HL-60/S4 treated with retinoic acid at 250 ng/mL for 4 days and 3 days (cell line): ENCODE data around the gene MTHFD2L.

Experiments
- in situ Hi-C: fragments of 300-500 bp; cut with MboI; formaldehyde crosslinking; loops from 2 replicates; pipeline ENCODE4 v1.7.0; 2022; ENCODE audit warnings: low sequenced_read_pairs

Gene MTHFD2L

DNA sequence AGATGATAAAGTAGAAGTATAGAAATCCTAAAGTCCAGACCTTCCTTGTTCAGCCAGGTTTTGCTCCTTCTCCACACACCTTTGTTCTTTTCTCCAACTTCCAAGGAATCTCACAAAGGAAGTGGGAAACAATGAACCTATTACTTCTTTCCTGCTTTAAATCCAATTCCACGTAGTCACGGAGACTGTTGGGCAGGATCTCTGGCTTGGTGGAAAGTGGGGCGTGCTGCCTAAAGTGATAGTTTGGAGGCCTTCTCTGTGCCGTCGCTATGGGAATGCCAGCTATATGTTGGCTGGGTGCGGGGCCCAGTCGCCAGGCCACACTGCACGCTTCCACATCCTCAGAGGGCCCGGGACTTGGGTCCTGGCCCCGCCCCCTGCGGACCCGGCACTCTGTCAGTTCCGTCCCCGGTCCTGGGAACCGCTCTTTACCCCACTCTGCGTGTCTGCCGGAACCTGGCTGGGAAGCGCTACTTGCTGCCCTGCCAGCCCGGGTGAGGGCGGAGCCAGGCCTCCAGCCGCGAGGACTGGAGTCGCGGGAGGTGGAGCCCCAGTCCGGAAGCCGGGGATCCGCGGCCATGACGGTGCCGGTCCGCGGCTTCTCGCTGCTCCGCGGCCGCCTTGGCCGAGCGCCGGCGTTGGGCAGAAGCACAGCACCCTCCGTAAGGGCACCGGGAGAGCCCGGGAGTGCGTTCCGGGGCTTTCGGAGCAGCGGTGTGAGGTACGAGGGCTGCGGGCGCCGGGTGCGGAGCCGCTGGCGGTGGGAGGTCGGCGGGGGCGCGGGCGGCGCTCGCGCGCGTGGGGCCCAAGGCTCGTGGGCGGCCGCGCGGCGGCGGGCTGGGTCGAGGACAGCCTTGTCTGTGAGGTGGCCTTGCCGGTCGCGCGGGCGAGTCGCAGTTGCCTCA, at the start of gene MTHFD2L:
TSS of gene MTHFD2L (plus strand) at position 558 of the 905 bp plus-strand sequence. CDS start at position 579, 21 bp downstream.
- in situ Hi-C loops: no loop called here

DNA sequence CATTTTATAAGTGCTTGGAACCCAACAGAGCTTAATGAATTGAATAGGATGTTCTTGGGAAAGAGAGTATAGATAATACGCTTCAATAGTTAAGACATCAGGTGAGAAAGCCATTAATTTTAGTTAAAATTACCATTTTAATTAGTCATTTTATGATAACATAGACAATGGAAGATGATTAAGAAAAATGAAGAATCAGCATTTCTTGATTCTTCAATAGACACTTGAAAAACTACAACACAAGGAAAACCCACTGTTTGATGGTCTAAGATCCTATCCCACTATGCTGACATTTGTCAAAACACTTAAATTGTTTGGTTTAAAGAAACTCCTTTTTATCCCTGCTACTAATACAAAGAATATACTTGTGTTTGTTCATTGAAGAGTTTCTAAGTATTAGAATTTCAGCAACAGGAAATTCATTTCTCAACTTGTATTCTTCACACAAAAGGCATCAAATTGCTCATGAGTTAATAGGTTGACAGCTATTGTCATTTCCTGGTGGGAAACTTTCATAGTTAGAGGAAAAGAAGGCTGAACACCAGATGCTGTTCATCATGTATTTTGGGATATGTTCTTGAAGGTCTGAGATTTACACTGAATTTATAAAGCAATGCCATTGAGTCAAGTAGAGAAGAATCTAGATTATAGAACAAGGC, 49.3 kb upstream of the MTHFD2L start:
- in situ Hi-C loops: loop anchor here (25.0 kb wide), 1 partner anchor 446 kb away; no protein-coding TSS in a partner anchor

DNA sequence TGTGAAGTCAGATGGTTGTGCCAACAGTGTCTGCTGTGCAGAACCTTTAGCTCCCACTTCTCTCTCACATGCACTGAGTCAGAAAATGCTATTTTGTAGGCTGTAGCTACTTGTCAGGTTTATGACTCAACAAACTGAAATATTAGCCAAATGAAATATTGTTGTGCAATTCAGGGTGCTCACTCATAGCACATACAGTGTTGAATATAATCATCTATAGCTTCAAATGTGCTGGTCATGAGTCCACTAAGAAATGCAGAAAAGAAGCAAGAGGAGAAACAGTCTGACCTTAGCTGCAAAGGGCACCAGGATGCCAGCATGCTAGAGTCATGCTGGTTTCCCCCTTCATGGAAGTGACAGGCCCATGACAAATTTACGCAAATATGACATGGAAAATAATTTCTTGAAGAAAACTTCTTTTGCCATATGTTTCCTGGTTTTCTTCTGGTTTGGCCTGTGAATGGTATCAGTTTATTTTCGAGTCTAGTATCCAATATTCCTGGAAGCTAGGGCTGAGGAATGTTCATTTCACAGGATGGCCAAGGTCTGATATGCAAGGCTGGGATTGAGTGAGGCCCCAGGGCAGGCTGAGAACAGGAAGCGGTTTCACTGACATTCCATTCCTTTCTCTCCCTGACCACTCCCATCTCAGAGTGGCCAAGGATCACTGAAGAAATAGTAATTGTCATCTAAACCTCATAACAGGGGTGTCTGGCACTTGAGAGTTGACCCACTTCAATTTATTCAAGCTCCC, 48.6 kb upstream of the MTHFD2L start:
- in situ Hi-C loops: loop anchor here (25.0 kb wide), 1 partner anchor 447 kb away; no protein-coding TSS in a partner anchor

DNA sequence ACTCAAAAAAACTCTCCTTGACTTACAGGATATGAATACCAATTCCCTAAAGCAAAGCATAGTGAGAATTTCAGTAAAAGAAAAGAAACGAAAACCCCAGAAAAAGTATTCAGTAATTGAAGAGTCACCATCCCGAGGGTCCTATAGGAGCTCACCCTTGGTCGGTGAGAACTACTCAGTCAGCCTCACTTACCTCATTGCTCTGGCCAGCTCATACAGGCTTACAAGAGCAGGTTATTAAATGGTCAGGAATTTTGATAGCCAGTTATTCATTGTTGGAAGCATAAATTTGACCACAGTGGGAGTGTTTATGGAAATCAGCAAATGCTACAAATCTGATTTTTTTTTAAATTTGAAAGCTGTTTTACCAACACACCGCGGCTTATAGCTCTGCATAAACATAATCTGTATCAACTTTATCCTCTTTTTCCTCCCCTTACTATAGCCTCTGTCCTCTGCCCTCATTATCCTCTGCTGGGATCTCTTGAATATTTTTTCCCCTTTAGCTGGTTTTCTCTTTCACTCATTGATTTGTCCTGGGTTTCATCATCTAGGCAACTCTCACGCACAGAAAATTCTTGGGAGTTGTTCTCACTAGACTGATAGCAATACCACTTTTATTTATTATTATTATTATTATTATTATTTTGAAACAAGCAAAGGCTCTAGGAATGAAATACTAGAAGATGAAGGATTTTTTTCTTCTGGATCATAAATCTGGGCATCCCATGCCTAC, 47.9 kb upstream of the MTHFD2L start:
- in situ Hi-C loops: loop anchor here (25.0 kb wide), 1 partner anchor 448 kb away; no protein-coding TSS in a partner anchor

DNA sequence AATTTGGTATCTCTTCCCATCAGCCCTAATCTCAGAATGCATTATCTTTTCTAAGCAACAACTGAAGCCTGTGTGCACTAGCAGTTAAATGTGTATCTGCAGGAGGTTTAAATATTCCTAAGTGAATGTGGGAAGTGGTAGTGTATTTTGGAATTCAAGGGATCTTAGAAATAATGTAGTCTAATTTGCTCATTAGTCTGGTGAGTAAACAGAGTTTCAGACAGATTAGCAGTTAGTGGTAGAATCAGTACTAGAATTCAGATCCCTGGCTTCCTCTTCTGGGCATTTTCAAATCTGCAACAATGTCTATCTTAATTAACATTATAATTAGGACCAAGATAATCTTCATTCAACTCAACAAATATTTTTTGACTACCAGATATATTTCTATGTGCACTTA, 47.2 kb upstream of the MTHFD2L start:
- in situ Hi-C loops: loop anchor here (25.0 kb wide), 1 partner anchor 448 kb away; no protein-coding TSS in a partner anchor

DNA sequence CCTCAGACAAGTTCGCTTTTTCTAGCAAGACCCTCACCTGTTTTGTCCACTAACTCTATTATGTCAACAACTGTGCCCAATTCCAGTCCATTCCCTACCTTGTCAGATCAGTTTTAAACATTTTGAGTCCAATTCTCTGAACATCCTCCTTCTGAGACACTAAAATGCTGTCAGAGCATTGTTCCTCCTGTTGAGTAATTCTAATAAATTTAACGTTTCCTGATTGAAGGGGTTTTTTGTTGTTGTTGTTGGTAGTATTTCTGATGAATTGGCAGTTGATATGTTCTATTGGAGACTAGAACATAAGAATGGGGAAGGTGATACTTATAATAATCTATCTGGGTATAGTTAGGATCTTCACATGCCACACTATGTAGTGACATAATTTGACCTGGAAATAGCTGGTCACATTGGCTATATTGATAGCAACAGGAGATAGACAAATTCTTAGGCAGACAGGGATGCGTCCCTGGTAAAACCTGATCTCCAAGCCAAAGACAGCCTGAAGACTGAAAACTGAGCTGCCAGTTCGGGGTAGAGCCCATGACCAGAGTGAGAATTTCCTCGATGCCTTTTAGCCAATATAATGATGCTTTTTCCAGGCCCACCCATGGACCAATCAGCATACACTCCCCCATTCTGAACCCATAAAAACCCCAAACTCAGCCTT, 46.5 kb upstream of the MTHFD2L start:
- in situ Hi-C loops: loop anchor here (25.0 kb wide), 1 partner anchor 449 kb away; no protein-coding TSS in a partner anchor

DNA sequence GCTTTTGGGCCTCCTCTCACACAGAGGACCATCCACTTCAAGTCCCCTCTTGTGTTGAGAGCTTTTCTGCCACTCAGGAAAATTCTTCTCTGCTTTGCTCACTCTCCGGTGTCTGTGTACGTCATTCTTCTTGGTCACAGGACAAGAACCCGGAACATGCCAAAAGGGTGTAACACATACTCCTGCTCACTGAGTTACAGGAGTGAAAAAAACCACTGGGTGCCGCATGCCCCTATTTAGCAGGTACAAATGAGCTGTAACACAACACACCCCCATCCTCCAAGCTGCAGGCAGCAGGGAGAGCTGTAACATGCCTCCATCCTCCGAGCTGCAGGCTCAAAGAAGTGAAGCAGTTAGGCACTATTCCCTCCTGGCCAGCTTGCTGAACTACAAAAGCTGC, 45.9 kb upstream of the MTHFD2L start:
- in situ Hi-C loops: loop anchor here (25.0 kb wide), 1 partner anchor 450 kb away; no protein-coding TSS in a partner anchor

DNA sequence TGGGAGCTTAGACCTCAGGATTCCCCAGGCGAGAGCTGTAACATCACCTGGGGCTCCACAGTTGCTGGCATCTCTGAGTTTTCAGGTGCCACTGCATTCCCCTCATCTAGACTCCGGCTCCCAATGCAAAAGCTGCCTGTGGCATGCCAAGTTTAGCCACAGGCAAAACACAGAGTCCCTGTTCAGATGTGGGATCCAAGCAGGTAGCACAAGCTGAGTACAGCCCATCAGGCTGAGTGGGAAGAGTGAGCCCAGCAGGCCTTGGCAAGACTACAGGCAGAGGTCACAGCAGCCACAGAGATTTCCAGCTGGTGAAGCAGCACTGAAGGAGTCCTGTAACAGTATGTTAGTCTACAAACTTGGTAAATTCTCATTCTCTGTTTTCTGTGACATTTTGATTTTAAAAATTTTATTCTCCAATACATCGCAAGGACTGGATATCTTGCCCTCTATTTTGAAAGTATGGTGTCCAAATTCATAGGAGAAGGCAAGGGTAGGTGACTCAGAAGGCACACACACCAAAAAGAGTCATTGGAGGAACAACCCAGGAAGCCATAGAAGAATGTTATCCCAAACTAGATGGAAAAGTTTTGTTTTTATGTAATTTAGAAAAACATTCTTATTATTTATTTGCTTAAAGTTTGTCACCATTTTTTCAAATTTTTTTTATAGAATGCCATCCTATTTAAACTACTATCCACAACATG, 45.4 kb upstream of the MTHFD2L start:
- in situ Hi-C loops: loop anchor here (25.0 kb wide), 1 partner anchor 450 kb away; no protein-coding TSS in a partner anchor

DNA sequence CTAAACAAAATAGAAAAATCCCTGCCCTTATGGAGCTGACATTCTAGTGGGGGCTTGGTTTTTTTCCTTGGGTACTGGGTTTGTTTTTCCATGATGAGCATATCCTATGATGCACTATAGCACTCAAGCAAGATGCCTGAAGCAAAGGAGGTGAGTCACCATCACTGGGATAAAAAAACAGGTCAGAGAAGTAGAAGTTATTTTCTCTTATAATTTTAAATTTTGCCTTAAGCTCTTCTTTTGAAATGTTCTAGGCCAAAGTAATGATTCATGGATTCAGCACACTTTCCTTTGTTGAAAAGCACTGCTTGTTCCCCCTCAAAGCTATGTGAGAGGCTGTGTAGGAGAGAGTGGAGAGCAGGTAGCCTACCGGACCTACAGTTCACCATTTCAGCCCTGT, 43.7 kb upstream of the MTHFD2L start:
- in situ Hi-C loops: loop anchor here (25.0 kb wide), 1 partner anchor 452 kb away; no protein-coding TSS in a partner anchor

DNA sequence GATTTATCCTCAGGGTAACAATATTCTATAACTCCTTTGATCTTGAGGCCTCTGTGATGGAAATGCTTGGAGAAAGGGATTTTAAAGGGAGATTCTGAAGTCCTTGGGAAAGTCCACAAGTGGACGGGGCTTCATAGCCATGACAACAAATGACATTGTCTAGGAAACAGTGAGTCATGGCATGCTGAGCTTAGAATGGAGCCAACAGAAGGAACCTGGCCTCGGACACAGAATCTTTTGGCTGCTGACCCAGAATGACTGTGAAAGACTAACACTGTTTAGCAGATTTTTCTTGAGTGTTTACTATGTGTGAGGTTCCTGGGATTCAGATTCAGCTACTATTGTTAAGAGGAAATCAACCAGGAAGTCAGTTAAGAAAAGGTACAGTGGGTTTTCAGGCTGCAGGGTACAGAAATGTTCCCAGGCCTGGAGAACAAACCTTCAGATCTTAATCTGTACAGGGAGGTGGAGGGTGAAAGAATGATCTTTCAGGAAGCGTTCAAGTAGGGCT, 40.8 kb upstream of the MTHFD2L start:
- in situ Hi-C loops: loop anchor here (25.0 kb wide), 1 partner anchor 455 kb away; no protein-coding TSS in a partner anchor

DNA sequence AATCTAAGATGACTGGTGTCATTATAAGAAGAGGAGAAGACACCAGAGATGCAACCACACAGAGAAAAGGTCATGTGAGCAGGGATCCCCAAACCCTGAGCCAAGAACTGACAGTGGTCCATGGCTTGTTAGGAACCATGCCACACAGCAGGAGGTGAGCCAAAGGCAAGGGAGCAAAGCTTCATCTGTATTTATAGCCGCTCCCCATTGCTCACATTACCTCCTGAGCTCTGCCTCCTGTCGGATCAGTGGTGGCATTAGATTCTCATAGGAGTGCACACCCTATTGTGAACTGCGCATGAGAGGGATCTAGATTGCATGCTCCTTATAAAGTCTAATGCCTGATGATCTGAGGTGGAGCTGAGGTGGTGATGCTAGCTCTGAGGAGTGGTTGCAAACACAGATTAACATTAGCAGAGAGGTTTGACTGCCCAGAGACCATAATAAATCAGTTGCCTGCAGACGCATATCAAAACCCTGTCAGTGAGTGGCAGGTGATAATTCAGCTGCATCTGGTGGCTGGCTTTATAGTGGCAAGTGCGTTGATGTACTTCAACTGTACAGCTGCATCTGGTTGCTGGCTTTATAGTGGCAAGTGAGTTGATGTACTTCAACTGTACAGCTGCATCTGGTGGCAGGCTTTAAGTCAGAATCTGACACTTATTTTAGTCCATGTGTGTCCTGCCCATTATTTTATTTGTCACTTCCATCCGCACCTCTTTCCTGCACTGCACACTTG, 39.1 kb upstream of the MTHFD2L start:
- in situ Hi-C loops: loop anchor here (25.0 kb wide), 1 partner anchor 456 kb away; no protein-coding TSS in a partner anchor

DNA sequence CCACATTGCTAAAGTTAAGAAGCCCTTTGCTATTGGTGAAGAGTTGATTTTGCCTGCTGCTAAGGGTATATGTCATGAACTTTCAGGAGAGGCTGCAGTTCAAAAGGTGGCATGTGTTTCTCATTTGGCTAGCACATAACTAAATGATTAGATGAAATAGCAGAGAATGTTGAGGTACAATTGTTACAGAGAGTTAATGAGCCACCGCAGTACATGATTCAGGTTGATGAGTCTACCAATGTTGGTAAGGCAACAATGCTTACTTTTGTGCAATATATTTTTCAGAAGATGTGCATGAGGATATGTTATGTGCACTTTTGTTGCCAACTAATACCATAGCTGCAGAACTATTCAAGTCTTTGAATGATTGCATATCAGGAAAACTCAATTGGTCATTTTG, 37.8 kb upstream of the MTHFD2L start:
- in situ Hi-C loops: loop anchor here (25.0 kb wide), 1 partner anchor 458 kb away; no protein-coding TSS in a partner anchor

DNA sequence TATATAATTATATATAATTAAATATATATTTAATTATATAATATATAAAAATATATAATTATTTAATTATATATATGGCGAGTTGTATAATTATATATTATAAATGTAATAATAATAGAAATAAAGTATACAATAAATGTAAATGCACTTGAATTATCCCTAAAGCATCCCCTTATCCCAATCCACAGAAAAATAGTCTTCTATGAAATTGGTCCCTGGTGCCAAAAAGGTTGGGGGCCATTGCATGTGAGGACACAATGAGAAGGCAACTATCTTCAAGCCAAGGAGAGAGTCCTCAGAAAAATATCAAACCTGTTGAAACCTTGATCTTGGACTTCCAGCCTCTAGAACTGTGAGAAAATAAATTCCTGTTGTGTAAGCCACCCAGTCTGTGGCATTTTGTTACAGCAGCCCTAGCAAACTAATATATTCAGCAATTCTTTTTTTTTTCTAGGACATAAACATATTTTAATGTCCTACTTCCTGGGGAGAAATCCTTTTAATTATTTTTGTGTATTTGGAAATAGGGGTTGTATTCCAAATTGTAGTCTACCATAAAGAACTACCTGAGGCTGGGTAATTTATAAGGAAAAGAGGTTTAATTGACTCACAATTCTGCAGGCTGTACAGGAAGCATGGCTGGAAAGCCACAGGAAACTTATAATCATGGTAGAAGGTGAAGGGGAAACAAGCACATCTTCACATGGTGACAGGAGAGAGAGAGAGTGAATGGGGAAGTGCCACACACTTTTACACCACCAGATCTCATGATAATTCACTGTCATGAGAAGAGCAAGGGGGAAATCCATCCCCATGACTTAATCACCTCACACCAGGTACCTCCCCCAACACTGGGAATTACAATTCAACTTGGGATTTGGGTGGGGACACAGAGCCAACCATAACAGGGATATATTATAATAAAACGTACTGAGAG, 36.0 kb upstream of the MTHFD2L start:
- in situ Hi-C loops: loop anchor here (25.0 kb wide), 1 partner anchor 460 kb away; no protein-coding TSS in a partner anchor

DNA sequence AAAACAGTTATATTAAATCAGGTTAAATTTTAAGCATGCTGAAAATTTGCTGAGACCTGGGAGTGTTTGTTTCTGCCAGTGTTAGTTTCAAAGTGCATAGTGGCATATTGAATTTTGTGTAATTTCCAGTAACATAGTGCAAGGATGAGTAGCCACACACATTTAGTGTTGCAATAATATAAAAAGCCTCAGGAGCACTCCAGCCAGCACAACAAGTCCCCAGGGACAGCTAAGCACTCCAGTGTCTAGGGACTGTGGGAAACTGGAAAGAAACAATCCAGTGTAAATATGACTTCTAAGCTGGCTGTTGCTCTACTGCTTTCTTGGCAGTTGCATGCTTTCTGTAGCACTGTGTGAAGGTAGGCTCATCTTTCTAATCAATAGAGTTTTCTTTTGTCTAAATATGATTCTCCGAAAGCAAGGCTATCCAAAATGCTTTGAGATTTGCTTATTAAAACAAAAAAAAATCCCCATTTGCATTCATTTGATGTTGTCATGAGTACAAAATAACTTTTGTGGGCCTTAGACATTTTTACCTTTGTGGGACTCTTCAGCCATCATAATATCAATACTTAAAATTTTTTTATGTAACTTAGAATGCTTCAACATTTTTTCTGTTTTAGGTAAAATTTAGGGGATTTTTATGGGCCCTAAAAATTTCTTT, 34.7 kb upstream of the MTHFD2L start:
- in situ Hi-C loops: loop anchor here (25.0 kb wide), 1 partner anchor 461 kb away; no protein-coding TSS in a partner anchor

DNA sequence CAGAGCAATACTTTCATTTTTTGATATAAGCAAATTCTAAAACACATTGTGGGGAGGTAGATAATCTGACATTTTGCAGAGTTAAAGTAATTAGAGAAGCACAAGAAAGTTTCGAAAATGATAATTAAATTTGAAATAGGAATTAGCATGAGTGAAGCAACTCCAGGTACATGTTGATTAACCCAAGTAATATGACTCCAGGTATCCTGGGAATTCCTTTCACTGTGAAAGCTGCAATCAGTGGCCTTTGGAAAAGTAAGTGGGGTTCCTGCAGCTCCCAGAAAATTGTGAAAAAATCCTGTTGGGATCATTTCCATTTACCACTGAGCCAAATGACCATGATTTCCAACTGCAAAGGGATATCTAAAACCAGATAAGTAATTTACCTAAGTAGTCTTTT, 32.9 kb upstream of the MTHFD2L start:
- in situ Hi-C loops: no loop called here

DNA sequence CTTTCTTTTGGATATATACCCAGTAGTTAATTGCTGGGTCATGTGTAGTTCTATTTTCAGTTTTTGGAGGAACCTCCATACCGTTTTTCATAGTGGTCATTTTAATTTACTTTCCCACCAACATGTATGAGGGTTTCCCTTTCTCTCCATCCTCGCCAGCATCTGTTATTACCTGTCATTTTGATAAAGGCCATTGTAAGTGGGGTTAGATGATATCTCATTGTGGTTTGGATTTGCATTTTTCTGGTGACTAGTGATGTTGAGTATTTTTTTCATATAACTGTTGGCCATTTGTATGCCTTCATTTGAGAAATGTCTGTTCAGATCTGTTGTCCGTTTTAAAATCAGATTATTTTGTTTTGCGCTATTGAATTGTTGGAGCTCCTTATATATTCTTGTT, 30.2 kb upstream of the MTHFD2L start:
- in situ Hi-C loops: no loop called here
